GM23248 (cell line): ENCODE data around the gene CHST8.

ENCODE experiments used
- EZH2 ChIP-seq: fragments of 200-600 bp; sonication (generic); IDR thresholded peaks from 2 replicates; pipeline ENCODE4 v1.6.1; 2018; ENCODE audit warnings: antibody characterized with exemption, mild to moderate bottlenecking; ENCODE audit not compliant: insufficient read depth, poor library complexity, severe bottlenecking
- EZH2phosphoT487 ChIP-seq: fragments of 200-600 bp; sonication (generic); IDR thresholded peaks from 2 replicates; pipeline ENCODE4 v1.6.1; 2018; ENCODE audit warnings: antibody characterized with exemption, moderate library complexity, mild to moderate bottlenecking, low read depth; ENCODE audit not compliant: insufficient read depth

DNA sequence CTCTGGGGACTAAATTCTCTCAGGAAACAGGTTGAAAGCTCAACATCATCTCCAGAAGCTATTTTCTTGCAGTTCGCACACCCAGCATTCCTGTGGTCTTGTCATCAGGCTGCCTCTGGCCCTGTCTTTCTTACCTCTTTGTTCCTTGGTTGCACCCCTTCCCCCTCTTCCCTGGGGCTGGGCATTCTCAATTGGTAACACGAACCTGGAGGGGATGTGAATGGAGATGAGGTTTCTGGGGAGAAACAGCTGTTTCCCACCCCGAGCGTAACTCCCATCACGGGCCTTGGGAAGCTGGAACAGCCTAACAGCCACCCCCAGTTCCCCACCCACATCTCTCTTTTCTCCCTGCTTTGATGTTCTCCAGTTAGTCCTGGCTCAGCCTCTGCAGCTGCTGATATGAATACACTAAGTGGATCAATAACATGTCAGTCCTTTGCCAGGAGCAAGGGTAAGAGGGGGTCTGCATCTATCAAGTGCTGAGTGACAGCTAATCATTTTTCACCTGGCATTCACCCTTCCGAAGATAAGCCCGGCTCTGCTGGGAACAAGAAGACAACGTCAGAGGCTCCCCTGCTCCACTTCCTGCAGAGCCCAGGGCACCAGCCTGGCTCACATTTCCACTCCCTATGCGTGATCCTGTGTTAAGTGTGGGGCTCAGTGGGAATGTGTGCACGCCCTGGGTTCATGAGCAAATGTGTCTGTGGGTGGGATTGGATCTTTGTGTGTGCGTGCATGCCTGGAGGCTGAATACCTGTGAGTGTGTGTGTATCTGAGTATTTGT, 100.9 kb downstream of the CHST8 start:
- TF ChIP-seq EZH2: no peak
- TF ChIP-seq EZH2phosphoT487: no peak
